Endodermal cell (in vitro differentiated cells): ENCODE results near the gene PRG3. TPM values are rescaled to one million over a fixed set of nuclear protein-coding genes. Genes with fewer than 3 reads are reported as not detected.
"Not testable (repeated sequence)": the region's sequence is repeated elsewhere in the genome, so short reads cannot be mapped to it uniquely, and the experiment has no call there.

Experiments
- DNase-seq: peaks from one replicate; pipeline ENCODE4 v3.0.0-alpha.2; 2017
- H3K27ac ChIP-seq: 2 replicates; pipeline ENCODE4 v1.5.1; 2013; ENCODE audit warnings: mild to moderate bottlenecking, low read depth, low read length, moderate library complexity
- H3K27me3 ChIP-seq: 2 replicates; pipeline ENCODE4 v1.6.1; 2013; ENCODE audit warnings: mild to moderate bottlenecking, low read length, moderate library complexity; ENCODE audit not compliant: insufficient read depth, control insufficient read depth, poor library complexity, severe bottlenecking
- H3K36me3 ChIP-seq: 2 replicates; pipeline ENCODE4 v1.7.0; 2013; ENCODE audit warnings: mild to moderate bottlenecking, low read length, moderate library complexity; ENCODE audit not compliant: control insufficient read depth, insufficient read depth
- H3K4me1 ChIP-seq: one replicate; pipeline ENCODE4 v1.7.0; 2013; ENCODE audit warnings: low read length; ENCODE audit not compliant: control insufficient read depth, insufficient read depth
- H3K4me3 ChIP-seq: 2 replicates; pipeline ENCODE4 v1.5.1; 2013; ENCODE audit warnings: mild to moderate bottlenecking, low read length, moderate library complexity
- H3K9ac ChIP-seq: 2 replicates; pipeline ENCODE4 v1.6.1; 2013; ENCODE audit warnings: mild to moderate bottlenecking, low read length, moderate library complexity; ENCODE audit not compliant: poor library complexity, severe bottlenecking; ENCODE audit errors: extremely low read depth
- H3K9me3 ChIP-seq: 2 replicates; pipeline ENCODE4 v1.6.1; 2013; ENCODE audit warnings: mild to moderate bottlenecking, low read length, moderate library complexity; ENCODE audit not compliant: control insufficient read depth
- H3K27ac Mint-ChIP-seq: 2 replicates; pipeline ENCODE4 v1.8.0; 2020; ENCODE audit warnings: mixed read lengths
- H3K27me3 Mint-ChIP-seq: 2 replicates; pipeline ENCODE4 v1.8.0; 2021; ENCODE audit warnings: mild to moderate bottlenecking, mixed read lengths; ENCODE audit not compliant: insufficient read depth
- H3K36me3 Mint-ChIP-seq: 2 replicates; pipeline ENCODE4 v1.8.0; 2020; ENCODE audit warnings: low read depth, mixed read lengths
- H3K4me1 Mint-ChIP-seq: 2 replicates; pipeline ENCODE4 v1.8.0; 2020; ENCODE audit warnings: mixed read lengths
- H3K4me3 Mint-ChIP-seq: 2 replicates; pipeline ENCODE4 v1.8.0; 2020; ENCODE audit warnings: mild to moderate bottlenecking, moderate library complexity, mixed read lengths
- H3K9me3 Mint-ChIP-seq: 2 replicates; pipeline ENCODE4 v1.8.0; 2020; ENCODE audit warnings: mild to moderate bottlenecking, mixed read lengths
- CTCF ChIP-seq: fragments of 200-600 bp; sonication (generic); conservative IDR thresholded peaks from 2 replicates; pipeline ENCODE4 v1.5.0; 2021; ENCODE audit warnings: antibody characterized with exemption, mild to moderate bottlenecking
- WGBS, 2 experiments: methylation state at CpG; one replicate each; pipeline versions ENCODE4 v1.1.5 to v1.1.7; 2013; ENCODE audit warnings: missing lambda C conversion rate in 2 of 2, mixed read lengths in 1 of 2; ENCODE audit not compliant: insufficient coverage in 1 of 2, insufficient read length in 1 of 2; 5-methylcytosine and 5-hydroxymethylcytosine counted together
- total RNA-seq, 2 donors: library from RNA; stranded (reverse); fragmentation: NEBNext Ultra II Directional in 1 of 2; extraction: Animal tissue kit (Norgen Biotek cat#: 25700) in 1 of 2; gene quantifications; 2 replicates in 1 of 2; 3 replicates in 1 of 2; pipeline ENCODE4 v1.2.1, GENCODE V29; 2021

The PRG3 gene
- total RNA-seq, 2 donors from 2014 or later = not detected

GRCh38 chr11:57405271-57405860 is 24.4 kb upstream of the PRG3 start:
- Histone ChIP-seq H3K9ac (no peak overlapping the region), H3K4me3 (no peak overlapping the region), H3K4me1 (no peaks in the 10 kb centered on the region), H3K27me3 (no peaks in the 10 kb centered on the region), H3K36me3 (no peaks in the 10 kb centered on the region), H3K27ac (no peak overlapping the region), H3K9me3 (no peaks in the 10 kb centered on the region)
- no peak for TF ChIP-seq CTCF
- Mint-ChIP-seq H3K36me3 (peaks cover 12% of the 10 kb centered on the region), H3K27ac (no peak overlapping the region), H3K9me3 (no peaks in the 10 kb centered on the region), H3K4me1 (peaks cover 7% of the 10 kb centered on the region), H3K4me3 (no peak overlapping the region), H3K27me3 (no peaks in the 10 kb centered on the region)
- 89 to 92% methylated on average over 2 to 4 of the region's 4 CpGs for WGBS, 2 experiments
- DNase-seq = no peak

GRCh38 chr11:57403802-57404147 is 22.8 kb upstream of the PRG3 start:
- Mint-ChIP-seq H3K4me1 (peaks cover 7% of the 10 kb centered on the region), H3K4me3 (no peak overlapping the region), H3K27me3 (no peaks in the 10 kb centered on the region), H3K36me3 (peaks cover 4% of the 10 kb centered on the region), H3K9me3 (no peaks in the 10 kb centered on the region), H3K27ac (no peak overlapping the region)
- H3K36me3 ChIP-seq = no peaks in the 10 kb centered on the region
- 88% methylated on average over 2 of the region's 2 CpGs; no CpG with 5 or more reads in 1 of the 2 experiments for WGBS, 2 experiments
- DNase-seq = no peak
- H3K27ac ChIP-seq = no peak overlapping the region
- H3K4me3 ChIP-seq = no peak overlapping the region
- H3K4me1 ChIP-seq = no peaks in the 10 kb centered on the region
- H3K9me3 ChIP-seq = no peaks in the 10 kb centered on the region
- no peak for TF ChIP-seq CTCF
- no peak overlapping the region for H3K9ac ChIP-seq
- H3K27me3 ChIP-seq = peaks cover 10% of the 10 kb centered on the region

- not testable (repeated sequence) for H3K27ac Mint-ChIP-seq, H3K9me3 Mint-ChIP-seq
Measured at GRCh38 chr11:57403003-57403801, 22.3 kb upstream of the PRG3 start.

More at GRCh38 chr11:57403003-57403801, 22.3 kb upstream of the PRG3 start:
- not testable (repeated sequence) for H3K9me3 ChIP-seq, H3K4me1 ChIP-seq, H3K9ac ChIP-seq, DNase-seq, H3K36me3 ChIP-seq, H3K4me1 Mint-ChIP-seq, H3K4me3 ChIP-seq, H3K4me3 Mint-ChIP-seq, H3K27ac ChIP-seq, H3K36me3 Mint-ChIP-seq, H3K27me3 Mint-ChIP-seq
- WGBS, 2 experiments = 89 to 96% methylated on average over 2 to 6 of the region's 6 CpGs
- peaks cover 15% of the 10 kb centered on the region for H3K27me3 ChIP-seq
